Measurements from ENCODE around the gene BLTP3B.

Gene BLTP3B

DNA sequence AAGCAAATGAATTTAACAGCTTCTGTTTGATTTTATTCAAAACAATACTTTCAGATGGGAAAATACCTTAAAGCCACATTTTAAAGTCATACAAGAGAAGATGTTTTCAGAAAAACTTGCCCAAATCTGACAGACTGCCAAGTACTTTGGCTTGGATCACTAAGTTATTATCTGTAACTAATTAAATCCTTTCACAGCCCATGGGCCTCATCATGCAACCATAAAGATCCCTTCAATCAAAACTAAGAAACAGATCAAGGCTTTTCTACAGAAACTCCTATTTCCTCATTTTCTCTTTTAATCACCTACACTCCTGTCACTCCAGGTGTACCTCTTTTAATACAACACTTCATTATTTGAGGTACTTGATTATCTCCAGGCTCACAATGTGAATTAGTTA lies 28.1 kb downstream of the BLTP3B start:
- no peak for DNase-seq

DNA sequence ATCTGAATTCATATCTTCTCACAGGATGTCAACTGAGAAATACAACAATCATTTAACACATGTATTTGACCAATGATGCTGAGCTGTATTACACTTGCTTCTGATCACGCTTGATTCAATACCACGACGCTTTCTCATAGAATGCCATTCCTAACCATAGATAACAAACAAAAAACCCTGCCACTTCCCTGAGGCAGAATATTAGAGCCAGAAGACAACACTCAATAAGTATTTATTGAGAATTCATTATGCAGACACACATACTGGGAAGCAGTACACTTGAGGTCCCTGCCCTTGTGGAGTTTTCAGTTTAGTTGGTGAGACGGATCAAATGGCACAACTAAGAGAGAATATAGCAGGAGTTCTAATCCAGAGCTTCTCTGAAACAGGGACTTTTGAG lies 32.4 kb downstream of the BLTP3B start:
- no peak for DNase-seq

DNA sequence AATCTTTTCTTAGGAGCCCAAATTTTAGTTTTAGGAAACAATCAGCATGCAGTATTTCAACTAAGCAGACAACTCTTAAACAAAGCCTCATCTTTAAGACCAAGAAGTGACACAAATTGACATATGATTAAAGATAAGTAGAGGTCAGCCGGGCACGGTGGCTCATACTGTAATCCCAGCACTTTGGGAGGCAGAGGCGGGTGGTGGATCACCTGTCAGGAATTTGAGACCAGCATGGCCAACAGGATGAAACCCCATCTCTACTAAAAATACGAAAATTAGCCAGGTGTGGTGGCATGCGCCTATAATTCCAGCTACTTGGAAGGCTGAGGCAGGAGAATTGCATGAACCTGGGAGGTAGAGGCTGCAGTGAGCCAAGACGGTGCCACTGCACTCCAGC lies 35.8 kb downstream of the BLTP3B start:
- no peak for DNase-seq

DNA sequence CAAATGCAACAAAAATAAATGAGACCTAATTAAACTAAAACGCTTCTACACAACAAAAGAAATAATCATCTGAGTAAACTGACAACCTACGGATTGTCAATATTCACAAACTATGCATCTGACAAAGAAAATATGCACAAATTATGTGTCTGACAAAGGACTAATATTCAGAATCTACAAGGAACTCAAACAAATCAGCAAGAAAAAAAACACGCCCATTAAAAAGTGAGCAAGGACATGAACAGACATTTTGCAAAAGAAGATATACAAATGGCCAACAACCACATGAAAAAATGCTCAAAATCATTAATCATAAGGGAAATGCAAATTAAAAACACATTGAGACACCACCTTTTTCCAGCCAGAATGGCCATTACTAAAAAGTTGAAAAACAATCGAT lies 37.0 kb downstream of the BLTP3B start:
- DNase-seq = no peak

DNA sequence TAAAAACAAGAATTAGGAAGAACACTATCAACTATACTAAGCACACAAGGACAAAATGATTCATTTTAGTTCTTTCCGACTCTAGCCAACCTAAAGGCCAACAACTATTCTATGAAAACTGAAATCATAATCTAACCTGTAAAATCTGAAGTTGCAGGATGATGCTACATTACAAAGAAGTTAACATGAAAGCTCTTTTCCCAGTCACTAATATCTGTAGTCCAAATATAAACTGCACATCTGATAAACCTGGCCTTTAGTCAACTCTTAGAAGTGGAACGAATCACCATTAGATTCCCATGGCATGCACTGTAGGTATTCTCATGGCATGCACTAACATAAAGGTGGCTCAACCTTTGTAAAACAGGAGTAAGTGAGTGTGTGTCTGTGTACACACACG lies 41.7 kb downstream of the BLTP3B start:
- DNase-seq = no peak

Data from NCI-H226 (cell line).